Activated T-helper 1 cell treated with anti-CD3 and anti-CD28 coated beads, Interleukin-2, amount 50 U/mL, for 16 hours (primary cell): ENCODE data around the gene PAX2.

Experiments
- DNase-seq, 2 donors: peaks; one replicate each; pipeline ENCODE4 v3.0.0-alpha.2; 2020; ENCODE audit warnings: low read depth in 1 of 2, low spot score in 1 of 2

PAX2 gene

GRCh38 chr10:100739517-100740368 is 5.6 kb upstream of the PAX2 start:
- no peak for DNase-seq

DNA sequence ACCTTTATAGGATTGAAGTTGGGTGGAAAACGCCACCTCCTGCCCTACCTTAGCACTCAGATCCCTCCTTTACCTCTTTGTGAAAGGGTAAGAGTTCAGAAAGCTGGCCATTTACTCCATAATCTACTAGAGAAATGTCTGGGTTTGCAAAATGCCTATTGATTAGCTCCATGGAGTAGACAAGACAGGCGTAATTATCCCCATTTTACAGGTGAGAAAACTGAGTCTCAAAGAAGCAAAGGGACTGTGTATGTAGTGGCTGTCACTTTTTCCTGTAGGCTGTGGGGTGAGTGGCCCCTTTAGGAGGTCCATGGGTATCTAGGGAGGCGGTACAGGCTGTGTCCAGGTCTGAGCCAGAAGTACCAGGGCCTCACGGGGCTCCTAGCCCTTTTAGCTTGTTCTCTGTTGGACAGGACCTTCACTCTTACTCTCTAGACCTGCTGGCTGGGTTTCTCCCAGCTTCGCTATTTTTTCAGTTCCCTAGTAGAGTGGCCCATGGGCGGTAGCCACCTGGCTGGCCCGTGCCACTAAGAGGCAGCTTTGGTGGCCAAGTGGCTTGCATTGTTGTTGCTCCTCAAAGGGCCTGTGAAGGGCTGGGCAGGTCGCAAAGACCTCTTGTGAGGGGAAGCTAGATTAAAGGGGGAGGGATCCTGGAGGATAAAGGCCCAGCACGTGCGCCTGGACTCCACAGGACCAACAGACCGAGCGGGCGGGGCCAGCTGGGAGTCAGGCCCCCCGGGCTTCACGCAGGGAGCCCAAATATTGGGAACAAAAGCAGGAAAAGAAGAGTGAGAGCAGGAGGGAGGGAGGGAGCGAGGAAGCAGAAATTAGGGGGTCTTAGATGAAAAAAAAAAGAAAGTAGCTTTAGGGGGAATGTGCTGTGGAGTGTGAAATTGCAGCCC is 4.7 kb upstream of the PAX2 start:
- no peak for DNase-seq

- no peak for DNase-seq
Observed at GRCh38 chr10:100741378-100742075, 3.9 kb upstream of the PAX2 start.

DNA sequence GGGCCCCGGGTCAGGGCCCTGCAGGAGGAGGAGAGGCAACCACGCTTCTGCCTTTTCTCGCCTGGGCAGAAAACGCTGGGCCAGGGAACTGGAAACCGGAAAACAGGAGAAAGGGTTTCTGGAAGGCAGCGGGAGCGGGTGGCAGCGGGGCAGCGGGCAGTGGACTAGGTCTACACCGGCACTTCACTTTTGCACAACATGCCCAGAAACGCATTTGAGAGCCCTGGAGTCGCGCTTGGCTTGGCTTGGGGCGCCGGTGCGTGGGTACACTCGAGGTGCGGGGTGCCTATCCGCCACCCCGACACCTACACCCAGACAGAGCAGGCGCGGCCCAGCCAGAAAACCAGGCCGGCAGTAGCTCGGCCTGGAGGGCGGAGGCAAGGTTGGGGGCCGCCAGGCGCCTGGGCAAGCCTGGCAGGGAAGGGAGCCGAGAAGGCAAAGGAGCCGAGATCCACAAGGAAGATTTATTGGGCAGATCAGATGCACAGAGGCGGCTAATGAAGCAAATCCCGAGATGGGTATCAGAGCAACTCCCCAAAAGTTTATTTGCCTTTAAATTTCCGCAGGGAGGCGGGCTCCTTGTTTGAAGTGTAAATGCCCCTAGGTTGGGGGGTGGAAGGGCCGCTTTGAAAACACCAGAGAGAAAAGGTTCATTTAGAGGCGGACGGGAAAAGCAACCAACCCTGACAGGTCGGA is 3.2 kb upstream of the PAX2 start:
- no peak for DNase-seq

- DNase-seq = no peak
Observed at GRCh38 chr10:100742936-100743335, 2.4 kb upstream of the PAX2 start.

DNA sequence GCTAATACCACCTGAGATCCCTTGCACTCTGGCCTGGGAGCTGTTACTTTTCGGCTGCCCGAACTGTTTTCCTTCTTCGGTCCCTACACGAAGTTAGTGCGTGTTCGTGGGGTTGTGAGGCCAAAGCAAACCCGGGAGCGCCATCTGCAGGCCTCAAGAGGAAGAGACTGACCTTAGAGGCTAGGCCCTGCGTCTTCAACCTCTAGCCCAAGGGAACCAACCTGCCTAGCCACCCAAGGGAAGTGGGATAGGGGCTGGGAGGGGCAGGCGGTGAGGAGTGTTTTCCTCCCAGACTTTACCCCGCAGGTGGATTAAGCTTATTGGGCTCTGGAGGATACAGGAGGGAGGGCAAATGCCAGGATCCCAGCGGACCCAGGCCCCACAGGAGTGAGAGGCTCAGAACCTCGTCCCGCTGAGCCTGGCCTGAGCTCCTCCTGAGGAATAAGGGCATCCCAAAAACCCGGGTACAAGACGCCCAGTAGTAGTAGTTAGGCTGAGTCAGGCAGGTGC is 1.7 kb upstream of the PAX2 start:
- DNase-seq = no peak

DNA sequence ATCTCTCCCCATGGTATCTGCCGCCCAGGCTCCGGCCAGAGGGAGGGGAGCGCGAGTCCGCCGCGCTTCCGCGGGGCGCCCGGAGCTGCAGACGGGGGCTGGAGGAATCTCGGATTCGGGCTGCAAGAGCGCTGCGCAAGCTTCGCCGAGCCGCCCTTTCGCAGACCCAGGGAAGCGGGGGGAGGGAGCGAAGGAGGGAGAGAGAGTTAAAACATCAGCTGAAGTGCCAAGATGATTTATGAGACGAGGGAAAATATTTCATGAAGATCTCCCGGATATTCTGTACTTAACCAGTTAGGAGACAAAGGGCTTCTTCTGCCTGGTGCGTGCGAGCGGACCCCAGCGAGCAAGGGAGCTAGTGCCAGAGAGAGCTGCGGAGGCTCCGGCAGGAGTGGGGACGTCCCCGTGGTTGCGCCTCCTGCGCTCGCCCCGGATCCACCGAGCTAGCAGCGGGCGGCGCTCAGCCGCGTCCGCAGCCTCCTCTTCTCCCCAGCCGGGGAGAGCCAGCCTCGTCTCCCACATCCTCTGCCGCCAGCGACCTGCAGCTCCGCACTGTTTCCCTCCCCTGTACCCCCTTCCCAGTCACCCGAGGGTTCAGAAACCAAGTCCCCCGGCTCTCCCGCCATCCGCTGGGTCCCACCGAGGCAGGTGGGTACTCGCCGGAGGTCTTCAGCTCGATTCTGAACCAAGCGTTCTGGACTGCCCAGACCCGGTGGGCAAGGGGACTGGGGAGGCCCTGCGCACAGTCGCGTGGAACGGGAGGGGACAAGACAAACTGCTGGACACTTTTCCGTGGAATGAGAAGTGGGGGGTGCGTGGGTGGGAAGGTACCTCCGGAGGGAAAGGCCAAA is 1.0 kb upstream of the PAX2 start:
- DNase-seq = no peak

GRCh38 chr10:100745882-100746783 is 751 bp downstream of the PAX2 start:
- no peak for DNase-seq

DNA sequence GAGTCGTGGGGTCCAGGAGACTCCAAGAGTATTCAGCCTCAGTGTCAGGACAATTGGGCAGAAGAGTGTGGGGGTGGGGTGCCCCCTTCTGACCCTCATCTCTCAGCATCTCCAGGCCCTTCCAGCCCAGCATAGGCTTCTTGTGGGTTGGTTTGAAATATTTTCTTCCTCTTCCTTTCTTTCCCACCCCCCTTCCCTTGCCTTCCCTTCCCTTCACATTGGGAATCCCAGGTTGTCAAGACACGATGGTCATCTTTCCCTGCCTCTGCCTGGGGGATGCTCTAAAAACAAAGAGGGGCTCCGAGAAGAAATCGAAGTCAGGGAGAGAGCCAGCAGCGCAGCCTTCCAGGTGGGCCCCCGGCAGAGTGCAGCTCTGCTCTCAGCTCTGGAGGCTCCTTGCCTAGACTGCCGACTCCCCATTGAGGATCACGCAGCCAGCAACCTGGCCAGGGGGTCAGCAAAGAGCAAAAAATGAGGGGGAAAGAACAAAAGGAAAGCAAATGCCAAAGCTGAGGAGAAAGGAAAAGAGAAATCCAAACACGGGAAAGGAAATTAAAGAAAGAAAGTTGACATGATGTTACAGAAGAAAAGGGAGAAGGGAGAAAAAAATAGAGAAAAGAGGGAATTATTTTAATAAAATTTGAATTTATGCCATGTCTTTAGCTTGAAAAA is 1.5 kb downstream of the PAX2 start:
- no peak for DNase-seq

DNA sequence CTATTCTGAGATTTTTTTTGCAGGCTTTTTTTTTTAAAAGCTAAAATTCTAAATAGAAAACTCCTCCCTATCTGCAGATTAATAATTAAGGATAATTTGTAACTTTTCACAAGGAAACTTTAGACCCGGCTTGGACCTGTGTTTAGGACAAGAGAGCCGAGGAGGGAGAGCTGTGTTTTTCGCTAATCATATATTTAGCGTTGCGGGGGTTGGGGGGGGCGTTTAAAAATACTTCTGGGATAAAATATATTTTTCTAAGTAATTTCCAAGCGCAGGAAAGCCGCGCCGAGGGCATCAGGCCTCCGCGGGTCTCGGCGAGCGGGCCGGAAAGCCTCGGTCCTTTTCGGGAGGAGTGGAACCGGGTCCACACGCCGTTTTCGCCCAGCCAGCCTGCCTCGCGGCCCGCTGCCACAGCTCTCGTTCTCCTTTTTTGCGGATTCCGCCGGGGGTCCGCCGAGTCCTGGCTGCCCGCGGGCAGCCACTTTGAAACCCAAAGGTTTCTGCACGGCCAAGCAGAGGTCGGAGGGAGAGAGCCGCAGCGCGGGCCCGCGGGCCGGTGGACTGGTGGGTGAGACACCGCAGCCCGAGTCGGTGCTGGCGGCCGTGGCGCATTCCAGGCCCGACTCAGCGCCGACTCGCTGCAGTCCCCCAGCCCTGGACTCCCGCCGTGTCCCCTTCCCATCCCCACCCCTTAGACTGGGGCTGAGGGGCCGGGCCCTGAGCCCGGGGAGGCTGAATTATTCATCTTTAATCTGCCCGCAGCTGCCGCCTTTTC is 2.3 kb downstream of the PAX2 start:
- DNase-seq = no peak

GRCh38 chr10:100748231-100749058 is 3.1 kb downstream of the PAX2 start:
- no peak for DNase-seq

- no peak for DNase-seq
Observed at GRCh38 chr10:100749059-100749308, 3.6 kb downstream of the PAX2 start.

DNA sequence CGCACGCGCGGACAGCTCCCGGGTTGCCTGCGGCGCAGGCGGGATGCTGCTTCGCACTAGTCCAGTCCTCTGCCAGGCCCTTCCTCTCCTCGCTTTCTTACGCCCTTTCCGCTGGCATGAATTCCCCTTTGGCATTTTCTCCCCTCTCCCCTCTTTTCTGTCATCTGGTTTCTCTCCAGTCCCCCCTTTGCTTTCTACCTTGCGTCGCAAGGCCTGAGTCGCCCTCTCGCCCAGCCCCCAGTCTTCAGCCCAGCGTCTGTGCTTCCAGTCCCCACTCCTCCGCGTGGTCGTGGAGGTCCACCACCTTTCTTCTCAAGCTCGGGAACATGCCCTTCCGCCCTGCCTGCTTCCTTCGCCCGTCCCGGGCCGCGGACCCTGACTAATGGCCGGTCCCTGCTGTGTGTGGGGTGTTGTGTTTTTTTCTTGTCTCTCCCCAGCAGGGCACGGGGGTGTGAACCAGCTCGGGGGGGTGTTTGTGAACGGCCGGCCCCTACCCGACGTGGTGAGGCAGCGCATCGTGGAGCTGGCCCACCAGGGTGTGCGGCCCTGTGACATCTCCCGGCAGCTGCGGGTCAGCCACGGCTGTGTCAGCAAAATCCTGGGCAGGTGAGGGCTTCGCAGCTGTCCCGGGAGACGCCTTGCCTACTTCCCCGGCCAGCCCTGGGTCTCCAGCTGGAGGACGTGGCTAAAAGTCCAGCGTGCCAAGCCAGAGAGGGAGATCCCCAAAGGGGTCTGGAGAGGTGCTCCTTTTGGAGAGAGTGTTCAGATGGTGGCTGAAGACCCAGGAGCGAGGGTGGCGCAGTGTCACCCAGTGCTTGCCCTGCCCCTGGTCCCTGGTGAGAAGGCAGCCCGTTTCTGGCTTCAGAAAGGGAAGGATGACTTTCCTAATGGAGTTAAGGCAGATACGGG is 4.2 kb downstream of the PAX2 start:
- no peak for DNase-seq

DNA sequence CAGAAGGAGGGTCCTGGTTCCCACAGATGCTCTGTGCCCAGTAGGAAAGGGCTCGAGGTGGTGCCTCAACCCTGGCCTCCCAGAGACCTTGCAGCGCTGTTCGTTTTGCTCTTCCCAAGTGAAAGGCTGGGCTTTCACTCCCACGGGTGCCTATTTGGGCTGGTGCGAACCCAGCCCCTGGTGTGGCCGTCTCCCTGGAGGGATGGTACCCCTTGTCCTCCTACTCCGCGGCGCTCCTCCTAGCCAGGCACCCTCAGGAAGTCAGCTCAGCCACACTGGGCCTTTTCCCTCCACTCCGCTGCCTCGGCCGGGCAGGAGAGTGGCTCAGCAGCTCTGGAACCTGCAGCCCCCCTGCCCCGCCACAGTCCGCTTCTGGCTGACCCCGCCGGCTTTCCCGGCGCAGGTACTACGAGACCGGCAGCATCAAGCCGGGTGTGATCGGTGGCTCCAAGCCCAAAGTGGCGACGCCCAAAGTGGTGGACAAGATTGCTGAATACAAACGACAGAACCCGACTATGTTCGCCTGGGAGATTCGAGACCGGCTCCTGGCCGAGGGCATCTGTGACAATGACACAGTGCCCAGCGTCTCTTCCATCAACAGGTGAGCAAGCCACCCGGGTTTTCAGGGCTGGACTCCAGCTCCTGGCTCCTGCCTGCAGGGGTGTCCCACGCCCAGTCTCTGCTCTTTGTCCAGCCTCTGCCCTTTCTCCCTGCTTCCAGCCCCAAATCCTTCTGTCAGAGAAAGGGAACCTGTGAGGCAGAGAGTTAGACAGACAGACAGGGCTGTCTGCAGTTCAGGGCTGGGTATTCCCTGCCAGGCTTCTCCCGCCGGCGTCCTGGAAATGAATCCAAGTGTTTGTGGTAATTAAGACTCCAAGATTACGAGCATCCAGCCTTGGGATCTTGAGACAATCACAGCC is 5.2 kb downstream of the PAX2 start:
- DNase-seq = no peak
